H7 (cell line): ENCODE measurements around the gene BCL11A. TPM values are rescaled to one million over a fixed set of nuclear protein-coding genes. Genes with fewer than 3 reads are reported as not detected.

Experiments
- DNase-seq: peaks from one replicate; pipeline ENCODE4 v3.0.0; 2012
- H3K27me3 ChIP-seq: 2 replicates; pipeline ENCODE4 v1.6.0; 2011; ENCODE audit warnings: mild to moderate bottlenecking, low read length; ENCODE audit not compliant: control insufficient read depth, insufficient read depth
- H3K36me3 ChIP-seq: replicated peaks from 2 replicates; pipeline ENCODE4 v1.5.1; 2011; ENCODE audit warnings: low read length; ENCODE audit not compliant: control insufficient read depth, insufficient read depth
- H3K4me3 ChIP-seq: 2 replicates; pipeline ENCODE4 v1.5.1; 2011; ENCODE audit warnings: low read depth, mild to moderate bottlenecking, control low read depth, low read length, moderate library complexity; ENCODE audit not compliant: insufficient read depth
- total RNA-seq: library from RNA; depleted of rRNA; stranded (reverse); fragments of >200 nt; shearing (Covaris generic); gene quantifications from 2 replicates; pipeline ENCODE4 v1.2.3, GENCODE V29; 2014

The BCL11A gene
- total RNA-seq, 1 experiment from 2014 or later: 30.5 TPM

GRCh38 chr2:60478660-60479059, 74.8 kb downstream of the BCL11A start:
- DNase-seq: peak; percentile 39
- no peaks in the 10 kb centered on the region; the same call in 1 of the 2 replicates for H3K36me3 ChIP-seq
- H3K4me3 ChIP-seq: no peak overlapping the region
- peaks cover 6% of the 10 kb centered on the region for H3K27me3 ChIP-seq

GRCh38 chr2:60476206-60476954, 77.1 kb downstream of the BCL11A start:
- Histone ChIP-seq H3K4me3 (no peak overlapping the region), H3K27me3 (peaks cover 6% of the 10 kb centered on the region), H3K36me3 (no peaks in the 10 kb centered on the region; the same call in 1 of the 2 replicates)
- DNase-seq: no peak

GRCh38 chr2:60475123-60475830, 78.2 kb downstream of the BCL11A start:
- H3K27me3 ChIP-seq: peaks cover 6% of the 10 kb centered on the region
- no peak overlapping the region for H3K4me3 ChIP-seq
- no peaks in the 10 kb centered on the region; the same call in 1 of the 2 replicates for H3K36me3 ChIP-seq
- no peak for DNase-seq

GRCh38 chr2:60474301-60474700, 79.2 kb downstream of the BCL11A start:
- DNase-seq: no peak
- H3K36me3 ChIP-seq: no peaks in the 10 kb centered on the region; the same call in 1 of the 2 replicates
- no peak overlapping the region for H3K4me3 ChIP-seq
- peaks cover 6% of the 10 kb centered on the region for H3K27me3 ChIP-seq

- Histone ChIP-seq H3K36me3 (no peaks in the 10 kb centered on the region; the same call in 1 of the 2 replicates), H3K4me3 (no peak overlapping the region), H3K27me3 (peaks cover 6% of the 10 kb centered on the region)
- no peak for DNase-seq
Measured at GRCh38 chr2:60473546-60473945, 79.9 kb downstream of the BCL11A start.

- no peak for DNase-seq
- Histone ChIP-seq H3K4me3 (no peak overlapping the region), H3K36me3 (no peaks in the 10 kb centered on the region; the same call in 1 of the 2 replicates), H3K27me3 (peaks cover 4% of the 10 kb centered on the region)
Measured at GRCh38 chr2:60472663-60473289, 80.7 kb downstream of the BCL11A start.

GRCh38 chr2:60472041-60472440, 81.4 kb downstream of the BCL11A start:
- H3K27me3 ChIP-seq: peaks cover 2% of the 10 kb centered on the region; the same call in 1 of the 2 replicates
- no peak overlapping the region for H3K4me3 ChIP-seq
- no peak for DNase-seq
- no peaks in the 10 kb centered on the region; the same call in none of the 2 replicates for H3K36me3 ChIP-seq

GRCh38 chr2:60470340-60470739, 83.1 kb downstream of the BCL11A start:
- Histone ChIP-seq H3K4me3 (no peak overlapping the region), H3K36me3 (no peaks in the 10 kb centered on the region; the same call in none of the 2 replicates), H3K27me3 (no peaks in the 10 kb centered on the region)
- DNase-seq: no peak

GRCh38 chr2:60469536-60470317, 83.7 kb downstream of the BCL11A start:
- no peaks in the 10 kb centered on the region; the same call in none of the 2 replicates for H3K36me3 ChIP-seq
- H3K27me3 ChIP-seq: no peaks in the 10 kb centered on the region
- no peak for DNase-seq
- no peak overlapping the region for H3K4me3 ChIP-seq

- Histone ChIP-seq H3K36me3 (no peaks in the 10 kb centered on the region; the same call in none of the 2 replicates), H3K27me3 (no peaks in the 10 kb centered on the region), H3K4me3 (no peak overlapping the region)
- no peak for DNase-seq
Measured at GRCh38 chr2:60468382-60469085, 84.9 kb downstream of the BCL11A start.

GRCh38 chr2:60466161-60466702, 87.2 kb downstream of the BCL11A start:
- no peaks in the 10 kb centered on the region; the same call in none of the 2 replicates for H3K36me3 ChIP-seq
- H3K27me3 ChIP-seq: no peaks in the 10 kb centered on the region

GRCh38 chr2:60465736-60466135, 87.7 kb downstream of the BCL11A start:
- DNase-seq: no peak
- H3K4me3 ChIP-seq: no peak overlapping the region
- H3K27me3 ChIP-seq: no peaks in the 10 kb centered on the region
- H3K36me3 ChIP-seq: no peaks in the 10 kb centered on the region; the same call in none of the 2 replicates

More at GRCh38 chr2:60466161-60466702, 87.2 kb downstream of the BCL11A start:
- no peak overlapping the region for H3K4me3 ChIP-seq
- DNase-seq: no peak

GRCh38 chr2:60463249-60463648, 90.2 kb downstream of the BCL11A start:
- Histone ChIP-seq H3K4me3 (no peak overlapping the region), H3K36me3 (peaks cover 3% of the 10 kb centered on the region), H3K27me3 (no peaks in the 10 kb centered on the region)
- DNase-seq: no peak
